ENCODE results near the gene GGT1.
A peak's percentile ranks its signal among the peaks of the same experiment; 100 is the strongest.
"Not testable (repeated sequence)": the region's sequence is repeated elsewhere in the genome, so short reads cannot be mapped to it uniquely, and the experiment has no call there.

Gene GGT1

DNA sequence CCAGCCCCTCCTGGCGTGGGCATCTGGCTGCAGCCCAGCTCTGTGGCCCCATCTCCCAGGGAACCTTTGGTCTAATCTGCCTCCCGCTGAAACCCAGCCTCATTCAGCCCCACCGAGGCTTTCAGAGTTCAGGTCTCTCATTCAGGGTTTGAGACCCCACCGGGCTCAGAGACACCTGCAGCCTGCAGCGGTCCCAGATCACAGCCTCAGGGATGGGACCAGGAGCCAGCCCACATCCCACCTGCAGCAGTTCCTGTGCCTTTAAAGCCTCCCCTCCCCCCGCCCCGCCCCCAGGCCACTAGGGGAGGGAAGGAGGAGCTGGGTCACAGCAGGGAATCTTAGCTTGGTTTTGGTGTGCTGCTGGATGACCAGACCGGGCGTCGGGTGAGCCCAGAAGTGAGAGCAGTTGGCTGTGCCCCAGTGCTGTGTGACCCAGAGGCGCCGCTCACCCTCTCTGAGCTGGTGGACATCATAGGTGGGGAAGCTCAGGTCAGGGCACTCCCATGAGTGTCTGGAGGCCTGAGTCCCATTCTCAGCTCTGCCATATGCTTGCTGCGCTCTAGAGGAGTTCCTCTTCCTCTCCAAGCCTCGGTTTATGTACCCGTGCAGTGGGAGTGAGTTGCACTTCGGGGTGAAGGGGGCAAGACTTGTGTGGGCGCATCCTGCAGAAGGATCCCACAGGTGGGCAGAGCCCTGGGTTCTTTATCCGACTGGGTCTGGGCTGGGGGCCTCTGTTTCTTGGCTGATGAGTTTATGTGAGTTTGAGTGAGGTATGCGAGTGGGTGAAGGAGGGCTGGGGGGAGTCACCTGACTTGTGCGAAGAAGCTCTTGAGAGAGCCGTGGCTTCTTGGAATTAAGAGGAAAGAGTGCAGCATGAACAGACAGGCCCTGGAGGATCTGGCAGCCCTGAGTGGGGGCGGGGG is at the start of gene GGT1:
Gene GGT1, plus strand, starts transcription at position 347 of the 923 bp plus-strand sequence. CDS start 7,889 bp downstream, outside the sequence.
- H3K4me3 ChIP-seq (ENCODE audit: low read length); H3K9ac ChIP-seq (ENCODE audit: low read length); H3K9me3 ChIP-seq (ENCODE audit: control insufficient read depth, low read length); H3K27me3 ChIP-seq (ENCODE audit: control insufficient read depth, insufficient read depth, low read length); H3K36me3 ChIP-seq (ENCODE audit: control insufficient read depth, insufficient read depth, low read length): not testable (repeated sequence)
- peaks cover 16% of the 10 kb centered on the region for H3K4me1 ChIP-seq (ENCODE audit: control insufficient read depth, insufficient read depth, low read length)

DNA sequence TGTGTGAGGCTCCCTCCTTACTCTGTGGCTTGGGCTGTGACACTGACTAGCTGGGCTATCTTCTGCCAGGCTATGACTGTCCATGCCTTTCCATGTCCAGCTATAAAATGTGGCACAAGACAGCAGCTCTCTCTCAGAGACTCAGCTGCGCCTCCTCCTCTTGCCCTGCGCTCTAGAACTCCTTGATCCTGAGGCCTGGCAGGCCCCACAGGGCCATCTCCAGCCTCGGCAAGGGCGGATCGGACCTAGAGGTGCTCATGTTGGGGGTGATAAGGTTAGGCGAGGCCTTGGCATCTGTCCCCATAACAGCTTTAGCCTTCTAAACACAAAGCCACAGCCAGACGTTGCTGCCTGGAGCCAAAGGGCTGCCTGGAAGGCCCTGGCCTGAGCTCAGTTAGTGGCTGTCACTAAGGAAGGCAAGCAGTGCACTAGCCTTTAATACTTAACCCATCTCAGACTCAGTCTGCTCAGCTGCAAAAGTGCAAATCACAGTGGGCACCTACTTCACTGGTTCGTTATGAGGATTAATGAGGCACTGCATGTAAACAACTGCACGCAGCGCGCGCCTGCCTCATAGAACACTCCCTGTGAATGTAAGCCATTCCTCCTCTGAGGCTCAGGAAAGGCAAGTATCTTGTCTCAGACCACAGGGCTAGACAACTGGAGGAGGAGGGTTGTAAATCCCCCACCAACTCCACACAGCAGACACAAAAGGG is 49.2 kb upstream of the GGT1 start:
- H3K4me1 ChIP-seq (ENCODE audit: control insufficient read depth, insufficient read depth, low read length) = peaks cover 59% of the 10 kb centered on the region
- H3K36me3 ChIP-seq (ENCODE audit: control insufficient read depth, insufficient read depth, low read length) = no peaks in the 10 kb centered on the region
- no peaks in the 10 kb centered on the region for H3K9me3 ChIP-seq (ENCODE audit: control insufficient read depth, low read length)
- peak overlapping the region; percentile 96 for H3K9ac ChIP-seq (ENCODE audit: low read length)
- peak overlapping the region; percentile 78 for H3K4me3 ChIP-seq (ENCODE audit: low read length)
- H3K27me3 ChIP-seq (ENCODE audit: control insufficient read depth, insufficient read depth, low read length) = no peaks in the 10 kb centered on the region

DNA sequence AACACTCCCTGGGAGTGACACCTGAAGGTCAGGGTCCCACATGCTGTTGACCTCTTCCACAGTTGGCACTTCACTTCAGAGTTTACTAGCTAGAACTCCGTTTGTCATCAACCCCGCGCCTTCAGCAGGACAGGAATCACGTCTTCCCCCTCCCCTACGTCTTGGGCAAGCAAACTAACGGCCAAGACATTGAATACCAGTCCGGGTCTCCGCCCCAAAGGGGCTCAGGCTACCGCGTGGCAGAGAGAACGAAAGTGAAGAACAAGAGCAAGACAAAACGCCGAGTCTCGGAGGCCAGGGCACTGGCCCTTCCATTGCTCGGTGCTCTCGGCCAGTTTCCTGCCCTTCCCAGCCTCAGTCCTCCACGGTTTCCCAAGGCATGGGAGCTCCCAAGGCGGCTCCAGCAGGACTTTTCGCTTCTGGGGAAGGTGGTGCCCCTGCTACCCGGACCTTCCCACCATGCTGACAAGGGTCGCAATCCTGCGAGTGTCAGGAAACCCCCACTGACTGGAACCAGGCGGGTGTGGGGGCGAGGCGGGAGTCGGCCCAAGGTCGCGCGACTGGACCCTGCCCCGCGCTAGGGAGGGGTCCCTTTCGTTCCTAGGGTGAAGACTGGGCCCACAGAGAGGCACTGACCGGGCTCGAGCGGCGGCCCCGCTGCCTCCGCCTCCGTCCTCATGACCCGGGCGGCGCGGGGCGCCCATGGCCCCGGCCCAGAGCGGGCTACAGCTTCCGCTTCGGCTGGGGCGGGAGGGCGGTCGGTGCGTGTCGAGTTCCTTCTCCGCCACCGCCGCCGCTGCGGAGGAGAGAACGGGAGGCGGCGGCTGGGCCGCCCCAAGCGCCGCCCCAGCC is 48.5 kb upstream of the GGT1 start, which contains the start of gene GUCD1:
Gene GUCD1, minus strand, starts transcription at position 826 of the 852 bp plus-strand sequence. Its CDS starts 147 bp downstream, at position 679.
- no peaks in the 10 kb centered on the region for H3K36me3 ChIP-seq (ENCODE audit: control insufficient read depth, insufficient read depth, low read length)
- peak within 1 kb of the TSS; percentile 98 for H3K4me3 ChIP-seq (ENCODE audit: low read length)
- peak within 1 kb of the TSS; percentile 96 for H3K9ac ChIP-seq (ENCODE audit: low read length)
- H3K9me3 ChIP-seq (ENCODE audit: control insufficient read depth, low read length) = no peaks in the 10 kb centered on the region
- H3K4me1 ChIP-seq (ENCODE audit: control insufficient read depth, insufficient read depth, low read length) = peaks cover 51% of the 10 kb centered on the region
- no peaks in the 10 kb centered on the region for H3K27me3 ChIP-seq (ENCODE audit: control insufficient read depth, insufficient read depth, low read length)

DNA sequence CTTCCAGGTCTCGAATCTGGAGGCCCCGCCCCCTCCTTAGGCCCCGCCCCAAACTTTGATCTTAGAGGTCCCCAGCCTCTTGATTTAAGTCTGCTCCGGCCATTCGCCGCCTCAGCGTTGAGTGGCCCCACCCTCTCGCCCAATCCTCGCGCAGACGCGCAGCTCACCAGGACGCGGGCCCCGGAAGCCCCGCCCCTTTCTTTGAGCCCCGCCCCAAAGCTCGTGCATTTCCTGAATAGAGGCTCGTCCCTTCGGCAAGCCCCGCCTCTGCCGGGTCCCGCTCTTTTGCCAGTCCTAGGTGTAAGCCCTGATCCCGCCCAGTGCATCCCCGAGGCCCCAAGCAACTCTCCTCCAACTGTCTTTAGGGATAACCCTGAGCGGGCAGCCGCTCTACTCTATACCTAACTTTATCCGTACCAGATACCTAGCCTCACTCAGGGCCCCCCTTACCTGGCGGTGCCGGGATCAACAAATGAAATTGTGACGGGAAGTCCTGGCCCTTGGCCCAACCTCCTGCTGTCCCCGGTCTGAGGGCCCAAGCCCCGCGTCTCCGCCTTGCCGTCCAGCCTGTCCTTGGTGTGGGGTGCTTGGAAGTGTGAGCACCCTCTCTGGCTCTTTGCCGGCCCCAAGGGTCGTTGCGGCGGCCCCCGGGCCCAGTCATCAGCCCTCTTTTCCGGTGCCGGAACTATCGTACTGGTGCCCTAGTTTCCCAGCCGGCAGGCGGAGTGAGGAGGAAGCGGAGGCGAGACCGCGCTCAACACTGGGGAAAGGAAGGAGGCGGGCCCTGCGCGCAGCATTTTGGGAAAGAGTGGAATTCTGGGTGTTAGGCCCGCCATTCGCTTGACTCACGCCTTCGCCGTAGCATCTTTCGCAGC is 47.6 kb upstream of the GGT1 start, which contains the start of gene SNRPD3:
Gene SNRPD3, plus strand, starts transcription at position 835 of the 875 bp plus-strand sequence. CDS start 1,676 bp downstream, outside the sequence.
- peak within 1 kb of the TSS; percentile 98 for H3K4me3 ChIP-seq (ENCODE audit: low read length)
- no peaks in the 10 kb centered on the region for H3K9me3 ChIP-seq (ENCODE audit: control insufficient read depth, low read length)
- peak within 1 kb of the TSS; percentile 96 for H3K9ac ChIP-seq (ENCODE audit: low read length)
- no peaks in the 10 kb centered on the region for H3K27me3 ChIP-seq (ENCODE audit: control insufficient read depth, insufficient read depth, low read length)
- no peaks in the 10 kb centered on the region for H3K36me3 ChIP-seq (ENCODE audit: control insufficient read depth, insufficient read depth, low read length)
- H3K4me1 ChIP-seq (ENCODE audit: control insufficient read depth, insufficient read depth, low read length) = peaks cover 43% of the 10 kb centered on the region

DNA sequence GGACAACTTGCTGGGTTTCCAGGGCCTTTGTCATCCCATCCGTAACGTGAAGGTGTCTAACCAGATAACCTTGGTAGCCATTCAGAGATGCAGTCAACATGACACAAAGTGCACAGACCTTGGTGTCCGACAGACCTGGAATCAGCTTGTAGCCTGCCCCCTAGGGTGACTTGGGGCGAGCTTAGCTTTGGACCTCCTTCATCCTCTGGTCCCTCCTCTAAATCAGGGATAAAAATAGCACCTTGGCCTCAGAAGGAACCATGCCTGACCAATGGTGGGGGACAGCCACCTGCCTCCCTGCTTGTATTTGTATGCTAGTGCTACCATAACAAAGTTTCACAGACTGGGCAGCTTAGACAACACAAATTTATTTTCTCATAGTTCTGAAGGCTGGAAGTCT is 43.5 kb upstream of the GGT1 start:
- Histone ChIP-seq H3K36me3 (ENCODE audit: control insufficient read depth, insufficient read depth, low read length) (no peaks in the 10 kb centered on the region), H3K27me3 (ENCODE audit: control insufficient read depth, insufficient read depth, low read length) (no peaks in the 10 kb centered on the region), H3K9ac (ENCODE audit: low read length) (no peak overlapping the region), H3K4me3 (ENCODE audit: low read length) (no peak overlapping the region), H3K4me1 (ENCODE audit: control insufficient read depth, insufficient read depth, low read length) (peaks cover 9% of the 10 kb centered on the region), H3K9me3 (ENCODE audit: control insufficient read depth, low read length) (no peaks in the 10 kb centered on the region)

DNA sequence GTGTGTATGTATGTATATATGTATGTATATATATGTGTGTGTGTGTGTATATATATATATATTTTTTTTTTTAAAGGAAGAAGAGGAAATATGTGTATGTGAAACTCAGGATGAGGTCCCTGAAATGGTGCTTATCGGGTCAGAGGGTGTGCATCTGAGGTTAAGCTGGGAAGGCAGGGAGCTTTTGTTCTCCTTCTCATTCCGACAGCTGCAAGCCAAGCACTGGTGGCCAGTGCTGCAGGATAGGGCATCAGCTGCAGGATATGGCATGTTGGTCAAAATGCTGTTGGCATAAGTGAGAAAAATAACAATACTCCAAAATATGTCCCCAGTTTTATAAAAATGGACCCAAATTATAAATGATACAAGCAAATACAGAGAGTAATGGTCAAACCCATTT is 39.7 kb upstream of the GGT1 start:
- Histone ChIP-seq H3K4me3 (ENCODE audit: low read length) (no peak overlapping the region), H3K4me1 (ENCODE audit: control insufficient read depth, insufficient read depth, low read length) (no peaks in the 10 kb centered on the region), H3K9ac (ENCODE audit: low read length) (no peak overlapping the region), H3K27me3 (ENCODE audit: control insufficient read depth, insufficient read depth, low read length) (no peaks in the 10 kb centered on the region), H3K9me3 (ENCODE audit: control insufficient read depth, low read length) (no peaks in the 10 kb centered on the region), H3K36me3 (ENCODE audit: control insufficient read depth, insufficient read depth, low read length) (no peaks in the 10 kb centered on the region)

DNA sequence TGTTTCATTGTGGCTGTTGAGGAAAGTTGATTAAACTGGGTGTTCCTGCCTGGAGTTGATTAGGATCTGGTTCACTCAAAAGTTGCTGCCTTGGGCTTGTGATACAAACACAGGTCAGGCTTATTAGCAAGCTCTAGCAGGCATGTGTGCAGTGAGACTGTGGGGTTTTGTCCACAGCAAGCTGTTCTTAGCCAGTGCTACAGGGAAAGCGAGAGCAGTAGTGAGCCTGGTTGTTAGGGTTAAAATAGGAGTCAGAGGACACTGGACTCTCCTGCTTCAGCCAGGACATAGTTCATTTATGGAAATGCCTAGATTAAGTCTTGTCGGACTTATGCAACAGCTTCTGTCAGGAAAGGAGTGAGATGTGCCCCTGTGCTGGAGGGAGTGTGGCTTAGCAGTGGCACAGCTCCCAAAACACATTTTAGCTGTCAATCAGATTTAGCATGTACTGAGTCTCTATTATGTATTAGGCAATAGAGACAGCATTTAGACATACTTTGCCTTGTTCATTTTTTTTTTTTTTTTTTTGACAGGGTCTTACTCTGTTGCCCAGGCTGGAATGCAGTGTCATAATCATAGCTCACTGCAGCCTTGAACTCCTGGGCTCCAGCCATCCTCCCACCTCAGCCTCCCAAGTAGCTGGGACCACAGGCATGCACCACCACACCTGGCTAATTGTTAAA is 38.5 kb upstream of the GGT1 start:
- H3K36me3 ChIP-seq (ENCODE audit: control insufficient read depth, insufficient read depth, low read length) = peaks cover 5% of the 10 kb centered on the region
- no peaks in the 10 kb centered on the region for H3K4me1 ChIP-seq (ENCODE audit: control insufficient read depth, insufficient read depth, low read length)
- no peaks in the 10 kb centered on the region for H3K27me3 ChIP-seq (ENCODE audit: control insufficient read depth, insufficient read depth, low read length)
- H3K9ac ChIP-seq (ENCODE audit: low read length) = no peak overlapping the region
- no peak overlapping the region for H3K4me3 ChIP-seq (ENCODE audit: low read length)
- H3K9me3 ChIP-seq (ENCODE audit: control insufficient read depth, low read length) = no peaks in the 10 kb centered on the region

DNA sequence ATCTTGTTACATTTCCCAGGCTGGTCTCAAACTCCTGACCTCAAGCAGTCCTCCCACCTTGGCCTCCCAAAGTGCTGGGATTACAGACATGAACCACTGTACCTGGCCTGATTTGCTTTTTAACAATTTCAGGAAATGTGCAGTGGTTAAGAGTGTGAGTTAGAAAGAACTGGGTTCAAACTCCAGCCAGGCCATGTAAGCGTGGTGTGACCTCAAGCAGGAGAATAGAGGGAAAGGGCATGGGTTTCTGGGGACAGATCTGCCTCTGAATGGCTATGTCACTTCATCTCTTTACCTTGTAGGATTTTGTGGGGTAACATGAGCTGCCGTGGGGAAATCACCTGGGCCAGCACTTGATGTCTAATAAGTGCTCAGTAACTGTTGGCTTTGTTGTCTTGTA is 37.9 kb upstream of the GGT1 start:
- Histone ChIP-seq H3K9me3 (ENCODE audit: control insufficient read depth, low read length) (no peaks in the 10 kb centered on the region), H3K4me1 (ENCODE audit: control insufficient read depth, insufficient read depth, low read length) (no peaks in the 10 kb centered on the region), H3K27me3 (ENCODE audit: control insufficient read depth, insufficient read depth, low read length) (no peaks in the 10 kb centered on the region), H3K4me3 (ENCODE audit: low read length) (no peak overlapping the region), H3K36me3 (ENCODE audit: control insufficient read depth, insufficient read depth, low read length) (peaks cover 7% of the 10 kb centered on the region), H3K9ac (ENCODE audit: low read length) (no peak overlapping the region)

DNA sequence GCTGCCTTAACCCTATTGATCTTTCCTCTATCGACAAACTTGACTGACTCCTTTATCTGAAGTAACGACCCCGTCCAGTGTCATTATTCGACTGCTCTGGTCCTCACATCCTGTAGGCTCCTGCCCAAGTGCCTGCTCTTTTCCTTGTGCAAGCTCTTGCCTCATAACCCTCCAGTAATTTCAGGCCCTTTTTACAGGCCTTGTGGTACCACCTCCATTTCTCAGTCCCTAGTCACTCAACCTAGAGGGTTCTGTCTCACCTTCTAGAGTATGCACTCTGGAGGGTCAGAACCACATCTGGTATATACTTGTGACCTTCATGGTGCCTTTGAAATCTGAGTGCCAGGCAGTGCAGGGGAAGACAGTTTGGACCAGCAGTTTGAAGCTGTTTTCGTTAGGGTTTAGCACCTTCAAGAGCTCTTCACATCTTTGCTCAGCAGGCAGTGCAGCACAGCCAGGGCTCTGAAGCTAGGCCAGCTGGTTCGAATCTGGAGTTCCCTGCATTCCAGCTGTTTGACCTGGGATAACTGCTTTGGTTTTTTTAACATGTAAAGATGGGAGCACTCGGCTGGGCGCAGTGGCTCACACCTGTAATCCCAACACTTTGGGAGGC is 36.0 kb upstream of the GGT1 start:
- H3K9me3 ChIP-seq (ENCODE audit: control insufficient read depth, low read length) = no peaks in the 10 kb centered on the region
- no peaks in the 10 kb centered on the region for H3K27me3 ChIP-seq (ENCODE audit: control insufficient read depth, insufficient read depth, low read length)
- H3K36me3 ChIP-seq (ENCODE audit: control insufficient read depth, insufficient read depth, low read length) = peaks cover 7% of the 10 kb centered on the region
- H3K4me3 ChIP-seq (ENCODE audit: low read length) = no peak overlapping the region
- no peak overlapping the region for H3K9ac ChIP-seq (ENCODE audit: low read length)
- H3K4me1 ChIP-seq (ENCODE audit: control insufficient read depth, insufficient read depth, low read length) = no peaks in the 10 kb centered on the region

DNA sequence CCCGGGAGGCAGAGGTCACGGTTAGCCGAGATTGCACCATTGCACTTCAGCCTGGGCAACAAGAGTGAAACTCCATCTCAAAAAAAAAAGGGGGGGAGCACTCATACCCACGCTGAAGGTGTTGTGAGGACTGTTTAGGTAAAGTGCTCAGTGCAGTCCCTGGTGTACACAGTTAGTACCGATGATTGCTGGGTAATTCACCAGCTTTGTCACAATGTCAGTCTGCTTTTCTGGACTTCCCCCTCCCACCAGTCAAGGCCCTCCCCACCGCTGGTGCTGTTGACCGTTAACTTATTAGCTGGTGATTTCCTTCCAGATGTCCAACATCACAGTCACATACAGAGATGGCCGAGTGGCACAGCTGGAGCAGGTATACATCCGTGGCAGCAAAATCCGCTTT is 35.3 kb upstream of the GGT1 start:
- H3K36me3 ChIP-seq (ENCODE audit: control insufficient read depth, insufficient read depth, low read length) = peaks cover 7% of the 10 kb centered on the region
- no peak overlapping the region for H3K4me3 ChIP-seq (ENCODE audit: low read length)
- no peak overlapping the region for H3K9ac ChIP-seq (ENCODE audit: low read length)
- H3K27me3 ChIP-seq (ENCODE audit: control insufficient read depth, insufficient read depth, low read length) = no peaks in the 10 kb centered on the region
- no peaks in the 10 kb centered on the region for H3K9me3 ChIP-seq (ENCODE audit: control insufficient read depth, low read length)
- H3K4me1 ChIP-seq (ENCODE audit: control insufficient read depth, insufficient read depth, low read length) = no peaks in the 10 kb centered on the region
